Esophagus muscularis mucosa (tissue), 4 donors: ENCODE measurements around the gene CAGE1. TPM values are rescaled to one million over a fixed set of nuclear protein-coding genes. Genes with fewer than 3 reads are reported as not detected.

Source experiments
- DNase-seq: peaks from one replicate; pipeline ENCODE4 v3.0.0-alpha.2; 2017; ENCODE audit errors: extremely low spot score
- H3K27ac ChIP-seq, 4 donors: fragments of 200-600 bp; sonication (generic); replicated peaks in 1 of 4; 1 replicate in 3 of 4; 2 replicates in 1 of 4; pipeline ENCODE4 v1.5.1; 2016 to 2019; ENCODE audit warnings: mild to moderate bottlenecking in 1 of 4
- H3K27me3 ChIP-seq, 4 donors: fragments of 200-600 bp; sonication (generic); one replicate each; pipeline versions ENCODE4 v1.5.1 to v1.6.0; 2016 to 2019
- H3K36me3 ChIP-seq, 4 donors: fragments of 200-600 bp; sonication (generic); one replicate each; pipeline ENCODE4 v1.5.1; 2016 to 2019
- H3K4me1 ChIP-seq, 4 donors: fragments of 200-600 bp; sonication (generic); one replicate each; pipeline ENCODE4 v1.5.1; 2016 to 2019
- H3K4me3 ChIP-seq, 4 donors: fragments of 200-600 bp; sonication (generic); 1 replicate in 2 of 4; 2 replicates in 2 of 4; pipeline ENCODE4 v1.5.1; 2016 to 2019; ENCODE audit warnings: mild to moderate bottlenecking in 4 of 4, moderate library complexity in 1 of 4
- H3K9me3 ChIP-seq, 4 donors: fragments of 200-600 bp; sonication (generic); 1 replicate in 3 of 4; 2 replicates in 1 of 4; pipeline ENCODE4 v1.5.1; 2016 to 2019
- EP300 ChIP-seq: sonication (generic); formaldehyde crosslinking; IDR thresholded peaks from one replicate; pipeline ENCODE4 v1.6.1; 2017; ENCODE audit warnings: antibody characterized with exemption
- POLR2A ChIP-seq: fragments of 450-650 bp; IDR thresholded peaks from one replicate; pipeline ENCODE4 v1.6.1; 2017; ENCODE audit warnings: antibody characterized with exemption, moderate library complexity, mild to moderate bottlenecking, low read depth
- POLR2AphosphoS5 ChIP-seq, 2 donors: sonication (generic); formaldehyde crosslinking; IDR thresholded peaks; one replicate each; pipeline ENCODE4 v1.6.1; 2017; ENCODE audit warnings: antibody characterized with exemption in 2 of 2
- WGBS: methylation state at CpG from one replicate; pipeline ENCODE4 v1.1.5; 2018; 5-methylcytosine and 5-hydroxymethylcytosine counted together
- intact Hi-C: fragments of 100-400 bp; cut with DNase I; formaldehyde crosslinking; loops from one replicate; pipeline ENCODE4 v1.15.1; 2023
- total RNA-seq, 4 donors: library from RNA; depleted of rRNA; stranded (reverse); fragments of >200 nt; gene quantifications; one replicate each; pipeline versions ENCODE4 v1.1.0 to v1.2.1, GENCODE V29; 2016
- TF ChIP-seq, protein P1 (sequence below), 3 experiments: fragments of 200-600 bp in 2 of 3; fragments of 450-650 bp in 1 of 3; sonication (generic) in 2 of 3; IDR thresholded peaks; one replicate each; pipeline ENCODE4 v1.5.1; 2017 to 2019; ENCODE audit warnings: antibody characterized with exemption in 3 of 3, mild to moderate bottlenecking in 2 of 3, moderate library complexity in 1 of 3

CAGE1 gene
- total RNA-seq, 4 donors from 2014 or later, result not detected

DNA sequence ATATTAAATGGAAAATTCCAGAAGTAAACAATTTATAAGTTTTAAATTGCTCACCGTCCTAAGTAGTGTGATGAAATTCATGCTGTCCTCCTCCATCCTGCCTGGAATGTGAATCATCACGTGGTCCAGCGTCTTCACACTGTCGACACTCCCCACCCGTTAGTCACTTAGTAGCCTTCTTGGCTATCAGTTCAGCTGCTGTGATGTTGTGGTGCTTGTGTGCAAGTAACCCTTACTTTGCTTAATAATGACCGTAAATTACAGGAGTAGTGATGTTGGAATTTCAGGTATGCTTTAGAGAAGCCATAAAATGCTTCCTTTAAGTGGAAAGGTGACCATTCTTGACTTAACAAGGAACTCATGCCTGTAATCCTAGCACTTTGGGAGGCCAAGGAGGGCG is 25.3 kb upstream of the CAGE1 start:
- H3K4me1 ChIP-seq, result no peaks in the 10 kb centered on the region
- DNase-seq, result no peak
- intact Hi-C loops, result no loop called here
- no peaks in the 10 kb centered on the region for H3K9me3 ChIP-seq
- H3K4me3 ChIP-seq, result no peak overlapping the region
- peaks cover 63 to 96% (median 83%) of the 10 kb centered on the region in 4 donors for H3K36me3 ChIP-seq
- H3K27ac ChIP-seq, result no peak overlapping the region
- 80% methylated on average over 7 of the region's 7 CpGs for WGBS
- no peaks in the 10 kb centered on the region for H3K27me3 ChIP-seq
- no peak for TF ChIP-seq POLR2AphosphoS5 (IDR thresholded peaks at IDR 0.05)
- no peak for TF ChIP-seq POLR2A

DNA sequence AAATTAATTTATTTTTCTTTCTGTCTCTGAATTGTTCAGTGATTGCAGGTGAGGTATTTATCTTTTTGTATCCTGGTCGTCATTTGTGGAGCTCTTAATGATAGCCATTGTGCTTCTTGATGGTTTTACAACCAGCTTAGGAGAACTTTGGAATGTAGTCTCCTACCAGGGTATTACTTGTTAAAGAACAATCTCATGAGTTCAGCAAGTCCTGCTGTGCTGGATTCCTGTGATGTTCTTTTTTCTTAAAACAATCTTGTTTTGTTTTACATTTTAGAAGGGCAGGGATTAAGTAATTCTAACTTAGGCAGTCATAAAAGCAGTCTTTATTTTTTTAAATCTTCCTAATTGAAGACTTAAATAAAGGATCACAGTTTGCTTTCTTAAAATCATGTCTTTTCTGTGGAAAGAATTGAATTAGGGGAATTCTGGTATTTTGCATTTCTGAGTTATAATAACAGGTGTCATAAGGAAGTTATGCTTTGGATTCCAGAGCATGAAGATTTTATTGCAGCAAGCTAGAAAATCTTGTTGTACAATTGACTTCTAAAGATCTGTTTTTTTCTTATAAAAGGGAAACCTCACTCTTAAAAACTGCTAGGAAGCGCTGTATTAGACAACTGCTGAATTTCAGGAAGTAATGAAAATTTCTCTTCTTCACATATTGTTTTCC is 23.7 kb upstream of the CAGE1 start:
- no peaks in the 10 kb centered on the region for H3K4me1 ChIP-seq
- 81% methylated on average over 2 of the region's 2 CpGs for WGBS
- H3K27me3 ChIP-seq, result no peaks in the 10 kb centered on the region
- H3K9me3 ChIP-seq, result no peaks in the 10 kb centered on the region
- no peak overlapping the region for H3K4me3 ChIP-seq
- intact Hi-C loops, result no loop called here
- H3K27ac ChIP-seq, result no peak overlapping the region
- H3K36me3 ChIP-seq, result peaks cover 66 to 100% (median 92%) of the 10 kb centered on the region in 4 donors
- DNase-seq, result no peak
- TF ChIP-seq POLR2AphosphoS5 (IDR thresholded peaks at IDR 0.05) (no peak), POLR2A (no peak), EP300 (no peak)
- TF ChIP-seq, protein P1, sequence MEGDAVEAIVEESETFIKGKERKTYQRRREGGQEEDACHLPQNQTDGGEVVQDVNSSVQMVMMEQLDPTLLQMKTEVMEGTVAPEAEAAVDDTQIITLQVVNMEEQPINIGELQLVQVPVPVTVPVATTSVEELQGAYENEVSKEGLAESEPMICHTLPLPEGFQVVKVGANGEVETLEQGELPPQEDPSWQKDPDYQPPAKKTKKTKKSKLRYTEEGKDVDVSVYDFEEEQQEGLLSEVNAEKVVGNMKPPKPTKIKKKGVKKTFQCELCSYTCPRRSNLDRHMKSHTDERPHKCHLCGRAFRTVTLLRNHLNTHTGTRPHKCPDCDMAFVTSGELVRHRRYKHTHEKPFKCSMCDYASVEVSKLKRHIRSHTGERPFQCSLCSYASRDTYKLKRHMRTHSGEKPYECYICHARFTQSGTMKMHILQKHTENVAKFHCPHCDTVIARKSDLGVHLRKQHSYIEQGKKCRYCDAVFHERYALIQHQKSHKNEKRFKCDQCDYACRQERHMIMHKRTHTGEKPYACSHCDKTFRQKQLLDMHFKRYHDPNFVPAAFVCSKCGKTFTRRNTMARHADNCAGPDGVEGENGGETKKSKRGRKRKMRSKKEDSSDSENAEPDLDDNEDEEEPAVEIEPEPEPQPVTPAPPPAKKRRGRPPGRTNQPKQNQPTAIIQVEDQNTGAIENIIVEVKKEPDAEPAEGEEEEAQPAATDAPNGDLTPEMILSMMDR (IDR thresholded peaks at IDR 0.05), result no peak

- H3K9me3 ChIP-seq, result no peaks in the 10 kb centered on the region
- no peaks in the 10 kb centered on the region for H3K4me1 ChIP-seq
- no peak for DNase-seq
- no peaks in the 10 kb centered on the region for H3K27me3 ChIP-seq
- 89% methylated on average over 2 of the region's 2 CpGs for whole genome bisulfite sequencing
- H3K27ac ChIP-seq, result no peak overlapping the region
- intact Hi-C loops, result no loop called here
- H3K36me3 ChIP-seq, result peaks cover 61 to 100% (median 92%) of the 10 kb centered on the region in 4 donors
- H3K4me3 ChIP-seq, result no peak overlapping the region
- TF ChIP-seq POLR2AphosphoS5 (IDR thresholded peaks at IDR 0.05) (no peak), EP300 (no peak), POLR2A (no peak)
- TF ChIP-seq, protein P1 (IDR thresholded peaks at IDR 0.05), result no peak
Observed at GRCh38 chr6:7411328-7411727, 21.8 kb upstream of the CAGE1 start.

GRCh38 chr6:7410851-7411250 is 21.3 kb upstream of the CAGE1 start:
- 99% methylated on average over 4 of the region's 4 CpGs for WGBS
- DNase-seq, result no peak
- intact Hi-C loops, result no loop called here
- H3K4me1 ChIP-seq, result no peaks in the 10 kb centered on the region
- H3K9me3 ChIP-seq, result no peaks in the 10 kb centered on the region
- TF ChIP-seq, protein P1 (IDR thresholded peaks at IDR 0.05), result no peak
- TF ChIP-seq POLR2A (no peak), POLR2AphosphoS5 (IDR thresholded peaks at IDR 0.05) (no peak), EP300 (no peak)
- peaks cover 62 to 100% (median 92%) of the 10 kb centered on the region in 4 donors for H3K36me3 ChIP-seq
- no peak overlapping the region for H3K27ac ChIP-seq
- H3K27me3 ChIP-seq, result no peaks in the 10 kb centered on the region
- no peak overlapping the region for H3K4me3 ChIP-seq

DNA sequence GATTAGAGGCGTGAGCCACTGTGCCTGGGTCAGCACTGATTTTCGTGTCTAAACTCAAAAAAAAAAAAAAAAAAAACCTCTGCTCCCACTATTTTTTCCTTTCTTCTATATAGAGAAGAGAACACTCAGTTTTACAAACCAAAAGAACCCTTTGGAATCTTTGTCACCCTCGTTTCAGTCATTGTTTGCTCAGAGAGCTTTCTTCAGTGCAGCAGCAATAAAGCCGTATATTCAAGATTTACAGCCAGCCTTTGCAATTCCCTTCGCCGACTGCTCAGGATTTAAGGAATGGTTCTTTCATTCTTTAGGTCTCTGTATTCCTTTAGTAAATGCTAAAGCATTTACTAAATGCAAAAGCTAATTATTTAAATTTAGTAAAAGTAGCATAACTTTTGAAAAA is 20.2 kb upstream of the CAGE1 start:
- no peaks in the 10 kb centered on the region for H3K4me1 ChIP-seq
- H3K9me3 ChIP-seq, result no peaks in the 10 kb centered on the region
- intact Hi-C loops, result no loop called here
- H3K27me3 ChIP-seq, result no peaks in the 10 kb centered on the region
- no peak overlapping the region for H3K27ac ChIP-seq
- H3K36me3 ChIP-seq, result peaks cover 61 to 100% (median 91%) of the 10 kb centered on the region in 4 donors
- 89% methylated on average over 6 of the region's 6 CpGs for WGBS
- H3K4me3 ChIP-seq, result no peak overlapping the region
- TF ChIP-seq POLR2A, result no peak
- TF ChIP-seq EP300, result no peak
- DNase-seq, result no peak
